ENCODE results near the gene WASL. TPM values are rescaled to one million over a fixed set of nuclear protein-coding genes. Genes with fewer than 3 reads are reported as not detected.
"Not testable (repeated sequence)": the region's sequence is repeated elsewhere in the genome, so short reads cannot be mapped to it uniquely, and the experiment has no call there.

WASL gene
- total RNA-seq, 1 donor from 2014 or later = 12.4 TPM

- DNase-seq = no peak
These were observed 19.7 kb upstream of the WASL start for GRCh38 chr7:123768493-123768892.

GRCh38 chr7:123763191-123763661 is 14.4 kb upstream of the WASL start:
- DNase-seq = no peak

DNA sequence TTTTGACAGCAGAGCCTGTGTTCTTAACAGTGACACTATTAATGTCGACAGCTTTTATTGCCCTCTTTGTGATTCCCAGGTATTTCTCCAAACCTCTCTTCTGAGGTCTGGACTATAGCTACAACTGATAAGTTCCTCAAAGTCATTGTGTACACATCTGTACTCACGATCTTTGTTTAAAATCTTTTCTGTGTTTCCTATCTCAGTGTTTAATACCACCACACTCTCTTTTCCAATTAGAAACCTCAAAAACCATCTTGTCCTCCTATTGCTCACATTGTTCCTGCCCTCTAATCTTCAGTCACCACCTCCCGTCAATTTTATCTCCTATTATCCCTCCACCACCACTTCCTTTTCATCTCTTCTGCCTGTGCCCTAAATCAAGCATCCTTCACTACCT is 12.9 kb upstream of the WASL start:
- no peak for DNase-seq

GRCh38 chr7:123757095-123757494 is 8.3 kb upstream of the WASL start:
- DNase-seq = no peak

GRCh38 chr7:123755338-123755737 is 6.5 kb upstream of the WASL start:
- DNase-seq = no peak

GRCh38 chr7:123754271-123754871 is 5.6 kb upstream of the WASL start:
- no peak for DNase-seq

DNA sequence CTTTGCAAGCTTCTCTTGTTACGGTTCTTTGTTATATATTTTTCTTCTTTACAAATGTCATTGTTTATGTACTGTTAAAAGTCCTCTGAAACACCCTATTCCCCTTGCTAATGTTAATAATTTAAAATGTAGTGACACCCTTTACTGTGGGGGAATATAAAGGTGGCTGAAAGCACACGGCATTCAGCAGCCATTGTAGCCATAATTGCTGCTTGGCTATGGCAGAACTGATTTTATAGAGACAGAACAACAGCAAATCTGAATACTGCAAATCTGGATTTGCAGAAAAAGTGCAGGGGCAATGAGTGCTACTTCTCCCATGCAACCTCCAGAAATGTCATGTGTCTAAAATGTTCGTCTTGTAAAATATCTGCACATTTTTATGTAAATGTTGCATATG is 3.7 kb upstream of the WASL start:
- DNase-seq = no peak

DNA sequence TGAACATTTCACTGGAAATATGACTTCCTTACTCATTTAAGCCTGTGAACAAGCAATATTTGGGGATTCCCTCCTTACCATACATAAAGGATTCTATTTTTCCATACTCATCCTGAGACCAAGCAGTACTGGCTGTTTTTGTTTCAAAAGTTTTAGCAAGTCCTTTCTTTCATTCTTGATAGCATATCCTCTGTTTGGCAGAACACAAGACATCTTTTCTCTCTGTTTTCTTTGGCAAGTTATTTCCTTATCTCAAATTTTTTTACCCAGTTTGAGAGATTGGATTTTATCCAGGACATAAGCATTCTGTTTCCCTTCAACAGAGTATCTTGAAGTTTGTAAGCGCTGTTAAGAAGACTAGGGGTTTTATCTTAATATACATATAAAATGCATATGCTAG is 3.0 kb upstream of the WASL start:
- DNase-seq = peak; percentile 47

- no peak for DNase-seq
These were observed 1.8 kb upstream of the WASL start for GRCh38 chr7:123750389-123751230.

DNA sequence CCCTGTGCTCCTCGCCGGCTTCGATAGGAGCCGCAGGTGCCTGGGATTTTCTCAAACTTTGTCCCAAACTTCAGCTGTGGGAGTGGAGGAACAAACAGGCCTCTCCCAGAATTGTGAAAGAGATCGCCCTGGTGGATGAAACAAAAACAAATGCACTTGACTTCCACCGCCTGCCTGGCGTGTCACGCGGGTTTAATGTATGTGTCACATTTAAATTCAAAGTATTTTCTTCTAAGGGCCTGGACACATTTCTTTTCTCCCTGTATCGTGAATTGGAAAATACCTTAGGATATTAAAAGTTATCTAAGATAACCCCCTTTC is 694 bp upstream of the WASL start:
- peak; percentile 70 for DNase-seq

DNA sequence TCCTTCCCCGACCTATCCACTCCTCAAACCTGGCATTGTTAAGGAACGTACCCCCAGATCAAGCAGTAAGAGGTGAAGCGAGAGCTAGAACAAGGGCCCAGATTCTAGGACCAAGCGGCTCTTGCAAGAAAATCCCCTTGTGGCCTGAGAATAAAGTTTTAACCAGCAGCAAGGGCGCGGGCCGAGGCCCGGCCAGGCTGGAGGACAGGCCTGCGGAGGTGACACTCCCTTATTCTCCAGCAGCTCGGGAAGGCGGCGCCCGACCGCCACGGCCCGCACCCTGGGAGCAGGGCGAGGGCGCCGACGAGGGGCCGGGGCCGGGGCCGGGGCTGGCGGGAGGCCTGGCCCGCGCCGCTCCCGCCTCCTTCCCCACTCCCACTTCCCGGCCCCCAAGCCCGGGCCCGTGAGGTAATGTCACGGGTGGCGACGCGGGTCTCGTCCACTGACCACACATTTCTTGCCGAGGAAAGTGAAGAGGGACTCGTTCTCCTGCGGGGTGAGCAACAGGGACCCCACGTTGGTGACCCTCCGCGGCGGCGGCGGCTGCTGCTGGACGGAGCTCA is 551 bp downstream of the WASL start:
- DNase-seq = peak; percentile 55

GRCh38 chr7:123747620-123748141 is 1.1 kb downstream of the WASL start:
- peak; percentile 84 for DNase-seq

- DNase-seq = no peak
These were observed 1.8 kb downstream of the WASL start for GRCh38 chr7:123746931-123747488.

DNA sequence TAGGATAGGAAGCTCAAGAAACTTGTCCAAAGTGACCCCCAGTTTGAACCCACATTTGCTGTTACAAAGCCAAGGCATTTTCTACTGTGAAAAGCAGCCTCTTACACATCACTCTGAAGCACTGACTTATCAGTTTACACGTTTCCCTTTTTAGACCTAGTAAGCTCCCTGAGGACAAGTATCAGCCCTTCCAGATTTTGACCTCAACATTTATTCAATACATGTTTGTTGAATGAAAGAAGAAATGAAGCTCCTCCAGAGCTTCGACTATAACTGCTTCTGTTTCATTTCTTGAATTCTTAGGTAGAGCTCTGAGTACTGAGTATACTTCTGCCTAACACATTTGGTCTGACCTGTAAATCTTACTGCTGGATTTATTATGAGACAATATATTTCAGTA is 2.7 kb downstream of the WASL start:
- DNase-seq = no peak

DNA sequence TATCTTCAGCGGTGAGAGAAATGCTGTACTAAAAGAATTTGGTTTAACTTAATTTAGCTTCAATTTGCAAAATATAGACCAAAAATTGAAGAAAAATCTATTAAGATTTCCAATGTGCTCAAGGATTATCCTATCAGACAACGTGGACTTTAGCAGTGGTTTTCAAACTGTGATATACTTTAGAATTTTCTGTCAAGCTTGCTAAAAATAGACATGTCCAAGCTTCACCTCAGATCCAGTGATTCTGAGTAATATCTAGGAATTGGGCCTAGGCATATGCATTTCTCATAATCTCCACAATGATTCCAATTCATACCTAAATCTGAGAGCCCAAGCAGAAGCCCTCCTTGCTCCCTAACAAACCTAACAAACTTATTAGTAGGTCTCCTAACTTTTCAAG is 3.4 kb downstream of the WASL start:
- DNase-seq = no peak

DNA sequence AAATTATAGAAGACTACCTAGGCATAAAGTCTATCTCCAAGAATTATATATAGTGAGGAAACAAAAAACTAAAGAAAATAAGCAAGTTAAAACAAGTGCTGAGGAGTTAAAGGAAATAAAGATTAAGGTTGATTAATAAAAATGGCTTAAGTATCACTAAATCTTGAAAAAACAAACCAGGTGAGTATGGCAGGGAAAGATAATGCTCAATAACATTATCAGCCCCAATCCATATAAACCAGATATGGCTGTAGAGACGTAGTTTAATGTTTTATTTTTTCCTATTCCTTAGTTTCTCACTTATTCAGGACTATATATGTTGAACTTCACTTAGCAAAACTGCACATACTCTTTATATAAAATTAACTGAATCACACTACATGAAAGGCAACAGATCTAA is 4.4 kb downstream of the WASL start:
- DNase-seq = no peak

GRCh38 chr7:123741940-123742339 is 6.9 kb downstream of the WASL start:
- DNase-seq = no peak

DNA sequence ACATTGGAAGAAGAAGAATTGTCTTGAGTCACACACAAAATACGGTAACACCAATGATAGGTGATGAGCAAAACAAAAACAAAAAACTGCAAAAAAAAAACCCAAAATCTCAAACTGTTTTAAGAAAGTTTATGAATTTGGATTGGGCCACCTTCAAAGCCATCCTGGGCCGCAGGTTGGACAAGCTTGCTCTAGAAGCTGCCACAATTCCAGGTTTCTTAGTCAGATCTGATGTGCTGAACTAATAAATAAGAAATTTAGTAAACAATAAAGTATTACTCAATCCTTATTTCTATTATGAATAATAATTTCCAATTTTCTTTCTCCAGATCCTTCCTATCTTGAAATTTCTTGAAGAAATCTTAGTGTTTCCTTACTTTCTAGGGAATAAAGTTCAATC is 10.0 kb downstream of the WASL start:
- no peak for DNase-seq

DNA sequence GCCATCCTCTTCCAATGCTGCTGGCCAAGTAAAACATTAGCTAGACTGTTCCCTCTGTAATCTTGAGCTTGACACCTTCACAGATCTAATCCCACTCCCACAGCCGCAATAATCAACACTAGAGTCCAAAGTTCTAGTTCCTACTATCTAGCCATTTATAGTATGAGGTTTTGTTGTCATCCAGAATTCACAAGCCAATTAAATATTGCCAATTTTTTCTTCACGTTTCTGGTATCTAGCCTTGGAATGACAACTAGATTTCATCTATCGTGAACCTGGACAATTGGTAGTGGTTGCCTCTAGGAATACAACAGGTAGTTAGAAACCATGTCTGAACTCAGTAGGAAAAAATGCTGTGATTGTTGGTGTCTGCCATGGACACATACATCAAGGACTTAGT is 10.4 kb downstream of the WASL start:
- DNase-seq = no peak

GRCh38 chr7:123737168-123737674 is 11.6 kb downstream of the WASL start:
- not testable (repeated sequence) for DNase-seq

DNA sequence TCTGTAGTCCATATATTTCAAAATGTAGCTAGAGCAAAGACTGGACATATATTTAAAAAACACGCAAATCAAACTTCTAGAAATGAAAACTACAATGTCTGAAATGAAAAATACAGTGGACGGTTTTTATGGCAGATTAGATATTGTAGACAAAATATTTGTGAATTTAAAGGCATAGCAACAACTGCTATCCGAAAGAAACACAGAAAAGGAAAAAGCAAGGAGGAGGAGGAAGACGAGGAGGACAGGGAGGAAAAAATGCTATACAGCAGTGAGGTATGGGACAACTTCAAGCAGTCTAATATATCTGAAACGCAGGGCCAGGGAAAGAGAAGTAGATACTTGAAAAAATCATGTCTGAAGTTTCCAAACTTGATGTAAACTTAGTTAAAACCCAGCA is 13.3 kb downstream of the WASL start:
- no peak for DNase-seq

GRCh38 chr7:123734498-123734897 is 14.3 kb downstream of the WASL start:
- no peak for DNase-seq

DNA sequence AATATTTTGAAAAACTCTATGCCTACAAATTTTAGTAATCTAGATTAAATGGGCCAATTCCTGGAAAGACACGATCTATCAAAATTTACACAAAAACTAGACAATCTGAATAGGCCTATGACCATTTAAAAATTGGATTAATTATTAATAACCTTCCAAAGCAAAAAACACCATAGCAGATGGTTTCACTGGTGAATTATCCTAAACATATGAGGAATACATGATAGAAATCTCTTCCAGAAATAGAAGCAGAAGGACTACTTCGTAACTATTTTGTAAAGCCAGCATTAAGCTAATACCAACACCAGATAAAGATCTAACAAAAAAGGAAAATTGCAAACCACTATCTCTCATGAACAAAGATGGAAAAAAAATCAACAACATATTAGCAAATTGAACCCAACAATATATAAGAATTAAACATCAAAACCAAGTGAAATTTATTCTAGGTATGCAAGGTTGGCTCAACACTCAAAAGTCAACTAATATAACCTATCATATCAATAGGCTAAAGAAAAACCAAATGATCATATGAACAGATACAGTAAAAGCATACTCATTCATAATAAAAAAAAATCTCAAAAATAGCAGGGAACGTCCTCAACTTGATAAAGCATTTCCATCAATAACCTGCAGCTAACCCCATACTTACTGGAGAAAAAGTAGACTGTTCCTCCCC is 16.3 kb downstream of the WASL start:
- DNase-seq = no peak
